ENCODE results near the gene TAL1.

- TF ChIP-seq CTCF (IDR thresholded peaks at IDR 0.05) = no peak
- TF ChIP-seq POLR2A (IDR thresholded peaks at IDR 0.05) = no peak
Measured at GRCh38 chr1:47174656-47175020, 57.4 kb downstream of the TAL1 start.

Measured in upper lobe of left lung (tissue), 4 donors.